Thoracic aorta (tissue), 2 donors: Measurements from ENCODE around the gene LRWD1. TPM values are rescaled to one million over a fixed set of nuclear protein-coding genes. Genes with fewer than 3 reads are reported as not detected.
"Not testable (repeated sequence)": the region's sequence is repeated elsewhere in the genome, so short reads cannot be mapped to it uniquely, and the experiment has no call there.

ENCODE experiments used
- ATAC-seq: fragments of 150-250 bp; one replicate; pipeline ENCODE4 v1.8.0; 2017; ENCODE audit warnings: low read depth; ENCODE audit not compliant: insufficient number of reproducible peaks, low FRiP score
- DNase-seq: peaks from one replicate; pipeline ENCODE4 v3.0.0-alpha.2; 2020; ENCODE audit warnings: low spot score
- H3K27ac ChIP-seq, 2 donors: fragments of 200-600 bp; sonication (generic); 1 replicate in 1 of 2; 2 replicates in 1 of 2; pipeline ENCODE4 v1.5.1; 2016; ENCODE audit warnings: mild to moderate bottlenecking in 2 of 2, moderate library complexity in 2 of 2
- H3K27me3 ChIP-seq: fragments of 200-600 bp; sonication (generic); replicated peaks from 2 replicates; pipeline ENCODE4 v1.6.0; 2016; ENCODE audit warnings: mild to moderate bottlenecking; ENCODE audit not compliant: insufficient read depth
- H3K36me3 ChIP-seq: fragments of 200-600 bp; sonication (generic); one replicate; pipeline ENCODE4 v1.5.1; 2016
- H3K4me1 ChIP-seq, 2 donors: fragments of 200-600 bp; sonication (generic); 1 replicate in 1 of 2; 2 replicates in 1 of 2; pipeline versions ENCODE4 v1.5.1 to v1.6.0; 2016; ENCODE audit warnings: low read depth in 2 of 2, mild to moderate bottlenecking in 1 of 2; ENCODE audit not compliant: control insufficient read depth in 1 of 2
- H3K4me3 ChIP-seq: fragments of 200-600 bp; sonication (generic); 2 replicates; pipeline ENCODE4 v1.5.1; 2016; ENCODE audit warnings: mild to moderate bottlenecking
- H3K9me3 ChIP-seq: fragments of 200-600 bp; sonication (generic); 2 replicates; pipeline ENCODE4 v1.5.1; 2016
- total RNA-seq, 2 donors: library from RNA; depleted of rRNA; stranded (reverse); fragments of >200 nt; gene quantifications; one replicate each; pipeline versions ENCODE4 v1.1.0 to v1.2.3, GENCODE V29; 2016
- TF ChIP-seq, protein P1 (sequence below): fragments of 200-600 bp; sonication (generic); IDR thresholded peaks from one replicate; pipeline ENCODE4 v1.5.1; 2019; ENCODE audit warnings: antibody characterized with exemption

LRWD1 gene
- total RNA-seq, 2 donors from 2014 or later = 7.9 to 10.9 TPM

DNA sequence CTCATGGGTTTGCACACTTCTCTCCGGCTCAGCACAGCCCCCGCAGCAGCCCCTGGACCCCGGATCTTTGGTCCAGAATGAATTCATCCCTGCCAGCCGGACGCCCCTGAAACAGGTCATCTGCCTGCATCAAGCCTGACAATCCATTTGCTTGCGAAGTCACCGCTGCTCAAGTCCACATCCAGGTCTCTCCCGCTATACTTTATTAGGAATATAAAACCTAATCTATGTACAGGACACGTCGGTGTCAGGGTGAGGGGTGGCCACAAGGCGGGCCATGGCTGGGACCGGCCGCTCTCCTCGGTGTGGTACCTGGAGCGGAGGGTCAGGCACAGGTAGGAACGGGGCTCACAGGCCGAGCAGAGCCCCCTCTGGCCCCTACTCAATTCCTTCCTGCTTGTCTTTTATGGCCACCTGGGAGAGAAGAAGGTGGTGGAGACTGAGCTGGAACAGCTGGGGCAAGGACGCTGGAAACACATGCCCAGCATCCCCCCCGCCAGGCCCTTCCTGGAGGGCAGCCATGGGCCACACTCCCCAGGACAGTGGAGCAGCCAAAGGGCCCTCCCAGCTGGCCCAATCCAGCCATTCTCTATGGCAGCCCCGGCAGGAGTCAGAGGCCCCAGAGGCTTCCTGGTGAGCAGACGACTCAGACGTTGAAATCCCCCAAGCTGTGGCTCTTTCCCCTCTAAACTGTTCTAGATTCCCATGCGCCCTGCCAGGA lies 8.6 kb downstream of the LRWD1 start:
- no peak overlapping the region for H3K4me3 ChIP-seq
- TF ChIP-seq, protein P1, sequence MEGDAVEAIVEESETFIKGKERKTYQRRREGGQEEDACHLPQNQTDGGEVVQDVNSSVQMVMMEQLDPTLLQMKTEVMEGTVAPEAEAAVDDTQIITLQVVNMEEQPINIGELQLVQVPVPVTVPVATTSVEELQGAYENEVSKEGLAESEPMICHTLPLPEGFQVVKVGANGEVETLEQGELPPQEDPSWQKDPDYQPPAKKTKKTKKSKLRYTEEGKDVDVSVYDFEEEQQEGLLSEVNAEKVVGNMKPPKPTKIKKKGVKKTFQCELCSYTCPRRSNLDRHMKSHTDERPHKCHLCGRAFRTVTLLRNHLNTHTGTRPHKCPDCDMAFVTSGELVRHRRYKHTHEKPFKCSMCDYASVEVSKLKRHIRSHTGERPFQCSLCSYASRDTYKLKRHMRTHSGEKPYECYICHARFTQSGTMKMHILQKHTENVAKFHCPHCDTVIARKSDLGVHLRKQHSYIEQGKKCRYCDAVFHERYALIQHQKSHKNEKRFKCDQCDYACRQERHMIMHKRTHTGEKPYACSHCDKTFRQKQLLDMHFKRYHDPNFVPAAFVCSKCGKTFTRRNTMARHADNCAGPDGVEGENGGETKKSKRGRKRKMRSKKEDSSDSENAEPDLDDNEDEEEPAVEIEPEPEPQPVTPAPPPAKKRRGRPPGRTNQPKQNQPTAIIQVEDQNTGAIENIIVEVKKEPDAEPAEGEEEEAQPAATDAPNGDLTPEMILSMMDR = no peak
- DNase-seq (no peak), ATAC-seq (no peak)
- no peaks in the 10 kb centered on the region for H3K9me3 ChIP-seq
- H3K27me3 ChIP-seq = no peaks in the 10 kb centered on the region
- H3K36me3 ChIP-seq = peaks cover 13% of the 10 kb centered on the region
- no peak overlapping the region for H3K27ac ChIP-seq
- H3K4me1 ChIP-seq = peaks cover 0 to 14% of the 10 kb centered on the region in 2 donors

DNA sequence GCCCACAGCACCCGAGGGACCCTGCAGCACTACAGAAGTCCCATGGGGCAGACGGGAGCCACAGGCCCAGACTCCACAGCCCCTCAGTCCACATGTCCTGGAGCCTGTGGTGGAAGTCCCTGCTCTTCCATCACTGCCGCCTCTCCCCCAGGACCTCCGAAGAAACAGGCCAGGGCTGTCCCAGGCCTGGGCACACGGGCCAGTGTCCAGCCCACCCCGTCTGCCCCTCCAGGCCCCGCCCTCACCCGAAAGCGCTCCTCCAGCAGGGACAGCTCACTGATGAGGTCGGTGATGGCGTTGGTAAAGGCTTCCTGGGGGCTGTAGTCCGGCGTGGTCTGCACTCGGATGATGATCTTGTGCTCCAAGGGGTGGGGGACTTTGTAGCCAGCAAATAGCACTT lies 9.3 kb downstream of the LRWD1 start:
- peaks cover 13% of the 10 kb centered on the region for H3K36me3 ChIP-seq
- not testable (repeated sequence) for H3K4me3 ChIP-seq, H3K9me3 ChIP-seq, H3K27me3 ChIP-seq, DNase-seq, H3K27ac ChIP-seq, ATAC-seq
- H3K4me1 ChIP-seq = peaks cover 0 to 14% of the 10 kb centered on the region in 2 donors

DNA sequence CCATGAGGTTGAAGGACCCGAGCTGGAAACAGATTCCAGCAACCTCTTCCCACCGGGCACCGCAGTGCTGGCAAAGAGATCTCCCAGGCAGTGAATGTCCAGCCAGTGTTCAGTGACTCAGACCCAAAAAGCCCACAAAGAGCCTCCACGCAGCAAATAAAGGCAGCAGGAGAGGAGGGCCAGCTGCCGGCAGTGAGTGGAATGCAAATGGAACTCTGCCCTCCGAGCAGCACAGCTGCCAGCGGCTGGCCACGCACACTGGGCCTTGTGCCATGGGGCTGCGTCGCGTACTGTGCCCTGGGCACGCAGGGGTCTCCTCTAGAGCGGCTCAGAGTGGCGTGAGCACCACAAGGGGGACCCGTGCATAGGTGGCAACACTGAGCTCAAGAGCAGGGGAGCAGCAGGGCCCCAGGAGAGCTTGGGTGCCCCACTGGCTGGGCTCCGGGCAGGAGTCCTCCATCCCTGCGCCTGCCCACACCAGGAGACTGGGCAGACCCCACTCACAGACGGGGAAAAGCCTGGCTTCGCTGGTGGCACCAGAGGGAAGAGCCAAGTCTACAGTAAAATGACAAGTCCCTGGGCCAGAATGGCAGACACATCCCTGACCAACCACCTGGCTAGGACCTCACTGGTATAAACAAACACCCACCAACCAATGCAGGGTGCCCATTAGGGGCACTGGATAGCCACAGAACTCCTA lies 10.1 kb downstream of the LRWD1 start:
- not testable (repeated sequence) for DNase-seq
- peaks cover 10% of the 10 kb centered on the region for H3K36me3 ChIP-seq

DNA sequence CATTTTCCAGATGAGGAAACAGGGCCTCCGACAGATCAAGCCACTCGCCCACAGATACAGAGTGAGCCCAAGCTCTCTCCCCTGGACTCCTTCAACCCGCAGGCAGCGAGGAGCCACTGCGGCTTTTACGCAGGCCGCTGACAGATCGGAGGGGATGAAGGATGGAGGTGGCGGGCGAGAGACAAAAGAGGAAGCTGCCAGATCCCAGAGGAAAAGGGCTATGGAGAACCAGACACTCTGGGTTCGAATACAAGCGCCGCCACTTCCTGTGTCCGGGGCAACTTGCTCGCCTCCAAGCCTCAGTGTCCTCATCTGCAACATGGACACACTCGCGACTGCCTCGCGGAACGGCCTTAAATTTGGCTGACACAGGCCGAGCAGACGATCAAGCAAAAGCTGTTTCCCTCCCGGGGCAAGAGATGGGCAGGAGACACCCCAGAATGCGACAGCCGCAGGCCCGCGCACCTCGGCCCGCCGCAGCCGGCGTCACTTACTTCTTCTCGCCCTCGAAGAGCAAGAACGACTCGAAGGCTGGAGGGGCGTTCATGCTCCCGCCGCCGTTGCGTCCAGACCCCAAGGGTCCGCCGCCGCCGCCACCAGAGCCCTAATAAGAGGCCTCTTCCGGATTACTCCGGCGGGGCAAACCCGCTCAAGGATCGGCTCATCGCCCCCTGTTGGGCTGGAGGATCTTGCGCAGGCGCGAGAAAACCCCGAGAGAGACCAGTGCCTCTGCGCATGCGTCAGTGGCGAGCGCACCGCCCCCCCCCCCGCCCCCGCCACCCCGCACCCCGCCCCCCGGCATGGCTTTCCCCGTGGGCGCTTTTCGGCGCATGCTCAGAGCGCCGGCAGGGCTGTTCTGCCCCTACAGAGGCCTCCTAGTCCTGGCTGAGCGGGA lies 13.8 kb downstream of the LRWD1 start, which contains the start of gene POLR2J:
Gene POLR2J (minus strand): TSS at position 609 of the 895 bp plus-strand sequence. CDS start 62 bp downstream, at position 547.
- H3K27me3 ChIP-seq, H3K4me1 ChIP-seq, H3K9me3 ChIP-seq, H3K27ac ChIP-seq, H3K36me3 ChIP-seq: not testable (repeated sequence)
- peak; percentile 76 for ATAC-seq
- H3K4me3 ChIP-seq = peak within 1 kb of the TSS; percentile 63
- DNase-seq = peak; percentile 51
- TF ChIP-seq, protein P1 = peak; percentile 45

More for the DNA sequence above, 10.1 kb downstream of the LRWD1 start:
- Histone ChIP-seq H3K4me1 (peaks cover 0 to 14% of the 10 kb centered on the region in 2 donors), H3K27ac (peak overlapping the region in 1 of 2 donors; percentile 43)
- ATAC-seq, H3K9me3 ChIP-seq, H3K27me3 ChIP-seq, H3K4me3 ChIP-seq: not testable (repeated sequence)

DNA sequence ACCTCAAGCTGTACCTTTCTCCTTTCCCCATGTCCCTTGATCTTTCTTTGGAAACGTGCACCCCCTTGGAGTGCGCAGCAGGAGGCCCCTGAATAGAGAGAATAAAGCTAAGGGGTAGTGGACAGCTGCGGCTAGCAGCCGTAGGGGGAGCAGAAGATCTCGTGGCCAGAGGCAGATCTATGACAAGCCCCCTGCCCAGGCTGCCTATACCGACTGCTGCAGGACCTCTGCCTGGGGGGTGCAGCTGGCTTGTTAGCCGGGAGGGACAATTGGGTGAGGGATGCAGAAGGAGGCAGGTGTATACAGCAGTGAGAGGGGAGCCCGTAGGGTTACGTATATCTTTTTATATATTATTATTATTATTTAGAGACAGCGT lies 14.4 kb downstream of the LRWD1 start:
- ATAC-seq, H3K27ac ChIP-seq: not testable (repeated sequence)

DNA sequence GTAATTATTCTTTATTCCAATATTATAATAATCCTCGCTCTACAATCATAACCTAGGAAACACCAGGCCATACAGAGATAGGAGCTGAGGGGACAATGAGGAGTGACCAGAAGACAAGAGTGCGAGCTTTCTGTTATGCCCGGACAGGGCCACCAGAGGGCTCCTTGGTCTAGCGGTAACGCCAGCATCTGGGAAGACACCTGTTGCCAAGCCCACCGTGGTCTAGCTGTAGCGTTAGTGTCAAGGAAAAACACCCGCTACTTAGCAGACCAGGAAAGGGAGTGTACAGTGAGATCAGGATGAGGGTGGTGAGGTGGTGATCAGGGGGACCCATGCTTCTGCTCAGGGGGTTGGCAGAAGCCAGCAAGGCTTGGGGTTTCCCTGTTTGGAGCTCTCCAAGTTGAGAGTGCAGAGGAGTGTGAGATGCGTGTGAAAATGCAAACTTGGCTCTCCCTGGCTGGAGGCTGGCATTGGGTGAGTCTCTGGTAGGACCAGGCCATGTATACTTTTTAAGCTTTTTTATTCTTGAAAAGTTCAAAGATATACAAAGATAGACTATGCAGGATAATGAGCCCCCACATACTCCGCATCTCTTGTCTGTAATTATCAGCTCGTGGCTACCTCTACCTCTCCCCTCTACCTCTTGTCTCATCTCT lies 15.3 kb downstream of the LRWD1 start:
- H3K27me3 ChIP-seq, ATAC-seq, H3K4me3 ChIP-seq, H3K36me3 ChIP-seq, H3K9me3 ChIP-seq, H3K27ac ChIP-seq, H3K4me1 ChIP-seq: not testable (repeated sequence)
- peak; percentile 1 for DNase-seq

More for the DNA sequence above, 14.4 kb downstream of the LRWD1 start:
- not testable (repeated sequence) for H3K9me3 ChIP-seq, H3K4me3 ChIP-seq, H3K36me3 ChIP-seq, H3K27me3 ChIP-seq, DNase-seq, H3K4me1 ChIP-seq

DNA sequence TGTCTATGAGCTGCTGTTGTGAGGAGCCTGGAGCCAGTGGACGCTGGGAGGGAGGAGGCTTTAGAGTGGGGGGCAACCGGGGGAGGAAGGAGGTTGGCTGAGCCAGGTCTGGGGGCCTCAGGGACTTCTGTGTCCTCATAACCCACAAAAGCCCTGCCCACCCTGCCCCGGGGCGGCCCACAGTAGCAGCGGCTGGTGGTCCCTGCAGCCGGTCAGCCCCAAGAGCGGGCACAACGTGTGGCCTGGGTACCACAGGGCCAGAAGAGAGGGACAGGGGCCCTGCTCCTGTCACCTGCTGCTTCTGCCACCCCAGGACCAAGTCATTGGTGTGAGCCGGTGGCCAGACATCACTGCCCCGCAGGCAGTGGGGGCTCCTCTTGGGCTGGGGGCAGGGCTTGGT lies 17.2 kb downstream of the LRWD1 start:
- not testable (repeated sequence) for H3K27ac ChIP-seq, DNase-seq, H3K9me3 ChIP-seq, ATAC-seq, H3K36me3 ChIP-seq, H3K4me1 ChIP-seq, H3K4me3 ChIP-seq, H3K27me3 ChIP-seq

DNA sequence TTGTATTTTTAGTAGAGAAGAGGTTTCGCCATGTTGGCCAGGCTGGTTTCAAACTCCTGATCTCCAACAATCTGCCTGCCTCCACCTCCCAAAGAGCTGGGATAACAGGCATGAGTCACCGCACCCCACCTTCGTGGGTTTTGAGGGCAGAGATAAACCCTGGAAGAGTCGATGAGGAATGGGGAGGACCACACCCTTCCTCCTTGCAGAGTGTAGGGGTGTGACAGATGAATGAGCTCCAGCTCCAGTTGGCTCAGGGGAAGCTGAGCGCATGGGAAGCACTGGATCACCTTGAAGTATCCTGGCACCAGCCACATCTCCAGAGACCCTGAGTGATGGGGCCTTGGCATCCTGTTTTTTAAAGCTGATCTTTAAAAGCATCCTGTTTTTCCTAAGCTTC lies 19.5 kb downstream of the LRWD1 start:
- H3K4me1 ChIP-seq, H3K36me3 ChIP-seq, DNase-seq, H3K27ac ChIP-seq, H3K4me3 ChIP-seq, H3K27me3 ChIP-seq, H3K9me3 ChIP-seq, ATAC-seq: not testable (repeated sequence)

DNA sequence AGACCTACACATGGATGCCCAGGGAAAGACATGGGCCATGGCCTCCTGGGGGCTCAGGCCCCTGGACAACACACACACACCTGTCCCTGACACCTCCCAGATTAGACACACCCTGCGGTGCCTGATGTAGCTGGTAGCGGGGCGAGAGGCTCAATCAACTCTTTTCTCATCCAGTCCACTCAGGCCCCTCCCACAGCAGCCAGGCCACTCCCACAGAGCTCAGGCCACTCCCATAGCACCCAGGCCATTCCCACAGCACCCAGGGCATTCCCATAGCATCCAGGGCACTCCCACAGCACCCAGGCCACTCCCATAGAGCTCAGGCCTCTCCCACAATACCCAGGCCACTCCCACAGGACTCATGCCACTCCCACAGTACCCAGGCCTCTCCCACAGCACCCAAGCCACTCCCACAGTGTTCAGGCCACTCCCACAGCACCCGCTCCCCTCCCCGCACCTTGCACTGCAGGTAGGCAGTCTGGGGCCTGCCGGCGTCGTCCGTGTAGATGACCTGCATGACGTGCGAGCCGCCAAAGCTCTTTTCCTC lies 25.8 kb downstream of the LRWD1 start:
- H3K4me1 ChIP-seq, H3K36me3 ChIP-seq, H3K9me3 ChIP-seq, H3K4me3 ChIP-seq, DNase-seq, H3K27me3 ChIP-seq, ATAC-seq, H3K27ac ChIP-seq: not testable (repeated sequence)
